Esophagus (tissue), 2 donors: ENCODE measurements around the gene GUCA1A. TPM values are rescaled to one million over a fixed set of nuclear protein-coding genes. Genes with fewer than 3 reads are reported as not detected.

ENCODE experiments used
- H3K27ac ChIP-seq, 2 donors: one replicate each; pipeline ENCODE4 v1.5.1; 2013; ENCODE audit warnings: low read depth in 2 of 2, mild to moderate bottlenecking in 2 of 2, inconsistent platforms in 1 of 2, low read length in 1 of 2, moderate library complexity in 1 of 2
- H3K27me3 ChIP-seq, 2 donors: one replicate each; pipeline ENCODE4 v1.6.1; 2013; ENCODE audit warnings: low read length in 2 of 2, control low read depth in 1 of 2, mild to moderate bottlenecking in 1 of 2; ENCODE audit not compliant: insufficient read depth in 2 of 2, control insufficient read depth in 1 of 2
- H3K36me3 ChIP-seq, 2 donors: one replicate each; pipeline ENCODE4 v1.6.1; 2013; ENCODE audit warnings: low read length in 1 of 2; ENCODE audit not compliant: control insufficient read depth in 2 of 2, insufficient read depth in 2 of 2
- H3K4me1 ChIP-seq, 2 donors: one replicate each; pipeline ENCODE4 v1.6.1; 2013; ENCODE audit warnings: low read length in 1 of 2; ENCODE audit not compliant: control insufficient read depth in 2 of 2, insufficient read depth in 2 of 2
- H3K4me3 ChIP-seq, 2 donors: one replicate each; pipeline ENCODE4 v1.5.1; 2013; ENCODE audit warnings: low read length in 2 of 2, mild to moderate bottlenecking in 2 of 2, low read depth in 1 of 2, moderate library complexity in 1 of 2
- H3K9me3 ChIP-seq, 2 donors: one replicate each; pipeline ENCODE4 v1.6.1; 2013; ENCODE audit warnings: mild to moderate bottlenecking in 2 of 2, low read depth in 1 of 2, low read length in 1 of 2, moderate library complexity in 1 of 2; ENCODE audit not compliant: control insufficient read depth in 2 of 2, insufficient read depth in 1 of 2
- WGBS, 2 donors: extraction: QIAGEN DNeasy Blood & Tissue Kit; methylation state at CpG; one replicate each; pipeline ENCODE4 v1.1.7; 2013; 5-methylcytosine and 5-hydroxymethylcytosine counted together
- polyA plus RNA-seq, 2 donors: library from polyadenylated mRNA; stranded (reverse); fragments of 200-250 nt; gene quantifications; one replicate each; pipeline ENCODE4 v1.2.3, GENCODE V29; 2013
- donor health status: healthy with polysubstance abuse.
- donor health status: Bipolar disorder and iron deficiency.

The GUCA1A gene
- not detected for polyA plus RNA-seq

- Histone ChIP-seq H3K27ac (no peak within 1 kb of the TSS), H3K4me3 (no peak within 1 kb of the TSS), H3K36me3 (no peaks in the 10 kb centered on the region), H3K27me3 (no peaks in the 10 kb centered on the region), H3K4me1 (peaks cover 0 to 2% of the 10 kb centered on the region in 2 donors), H3K9me3 (no peaks in the 10 kb centered on the region)
- 83% methylated on average over 2 of the region's 2 CpGs for WGBS, 2 donors
These were observed at the start of gene GUCA1A for GRCh38 chr6:42173101-42173500. GUCA1A (plus strand) TSS chr6:42173364; CDS start chr6:42173614, 250 bp downstream.

GRCh38 chr6:42123379-42124103 is 49.6 kb upstream of the GUCA1A start:
- Histone ChIP-seq H3K27ac (peak overlapping the region; percentile 94 to 98), H3K36me3 (peaks cover 0 to 17% of the 10 kb centered on the region in 2 donors), H3K9me3 (no peaks in the 10 kb centered on the region), H3K4me3 (no peak overlapping the region), H3K4me1 (peaks cover under 1 to 29% of the 10 kb centered on the region in 2 donors), H3K27me3 (no peaks in the 10 kb centered on the region)
- 51 to 64% methylated on average over 11 of the region's 11 CpGs for WGBS, 2 donors

- Histone ChIP-seq H3K4me3 (no peak overlapping the region), H3K9me3 (no peaks in the 10 kb centered on the region), H3K4me1 (peaks cover 0 to 29% of the 10 kb centered on the region in 2 donors), H3K27me3 (no peaks in the 10 kb centered on the region), H3K27ac (peak overlapping the region; percentile 94 to 98), H3K36me3 (peaks cover 0 to 23% of the 10 kb centered on the region in 2 donors)
- WGBS, 2 donors = 48 to 57% methylated on average over 9 of the region's 9 CpGs
These were observed 48.8 kb upstream of the GUCA1A start for GRCh38 chr6:42124223-42124836.

- WGBS, 2 donors = 78 to 81% methylated on average over 14 of the region's 14 CpGs
- no peaks in the 10 kb centered on the region for H3K9me3 ChIP-seq
- peak overlapping the region; percentile 94 to 98 for H3K27ac ChIP-seq
- H3K4me3 ChIP-seq = no peak overlapping the region
- peaks cover 4 to 29% of the 10 kb centered on the region in 2 donors for H3K4me1 ChIP-seq
- peaks cover 0 to 28% of the 10 kb centered on the region in 2 donors for H3K36me3 ChIP-seq
- no peaks in the 10 kb centered on the region for H3K27me3 ChIP-seq
These were observed 47.9 kb upstream of the GUCA1A start for GRCh38 chr6:42125231-42125630.

- 69 to 73% methylated on average over 3 of the region's 3 CpGs for WGBS, 2 donors
- peak overlapping the region; percentile 26 to 94 for H3K27ac ChIP-seq
- H3K4me1 ChIP-seq = peaks cover 5 to 29% of the 10 kb centered on the region in 2 donors
These were observed 47.5 kb upstream of the GUCA1A start for GRCh38 chr6:42125663-42126062.

GRCh38 chr6:42128460-42129359 is 44.5 kb upstream of the GUCA1A start:
- Histone ChIP-seq H3K27me3 (no peaks in the 10 kb centered on the region), H3K4me3 (no peak overlapping the region), H3K36me3 (peaks cover 0 to 33% of the 10 kb centered on the region in 2 donors), H3K9me3 (no peaks in the 10 kb centered on the region), H3K4me1 (peaks cover 5 to 15% of the 10 kb centered on the region in 2 donors), H3K27ac (peak overlapping the region in 1 of 2 donors; percentile 18)
- WGBS, 2 donors = 79 to 82% methylated on average over 25 of the region's 25 CpGs

More at GRCh38 chr6:42125663-42126062, 47.5 kb upstream of the GUCA1A start:
- Histone ChIP-seq H3K27me3 (no peaks in the 10 kb centered on the region), H3K9me3 (no peaks in the 10 kb centered on the region), H3K36me3 (peaks cover 0 to 30% of the 10 kb centered on the region in 2 donors), H3K4me3 (no peak overlapping the region)

GRCh38 chr6:42129360-42129676 is 43.8 kb upstream of the GUCA1A start:
- Histone ChIP-seq H3K36me3 (peaks cover 0 to 36% of the 10 kb centered on the region in 2 donors), H3K27me3 (no peaks in the 10 kb centered on the region), H3K27ac (no peak overlapping the region), H3K4me1 (peaks cover 5 to 18% of the 10 kb centered on the region in 2 donors), H3K4me3 (no peak overlapping the region), H3K9me3 (no peaks in the 10 kb centered on the region)
- WGBS, 2 donors = 87 to 99% methylated on average over 2 of the region's 2 CpGs

- H3K9me3 ChIP-seq = no peaks in the 10 kb centered on the region
- peak overlapping the region; percentile 40 for H3K27ac ChIP-seq
- peaks cover 0 to 36% of the 10 kb centered on the region in 2 donors for H3K36me3 ChIP-seq
- H3K4me3 ChIP-seq = no peak overlapping the region
- 73 to 83% methylated on average over 11 of the region's 11 CpGs for WGBS, 2 donors
- H3K27me3 ChIP-seq = no peaks in the 10 kb centered on the region
- peaks cover 5 to 7% of the 10 kb centered on the region in 2 donors for H3K4me1 ChIP-seq
These were observed 41.6 kb upstream of the GUCA1A start for GRCh38 chr6:42131531-42131930.

GRCh38 chr6:42133926-42134325 is 39.2 kb upstream of the GUCA1A start:
- Histone ChIP-seq H3K27me3 (no peaks in the 10 kb centered on the region), H3K27ac (no peak overlapping the region), H3K4me1 (peaks cover 5 to 13% of the 10 kb centered on the region in 2 donors), H3K4me3 (no peak overlapping the region), H3K36me3 (peaks cover 0 to 23% of the 10 kb centered on the region in 2 donors), H3K9me3 (no peaks in the 10 kb centered on the region)
- WGBS, 2 donors = 82 to 88% methylated on average over 4 of the region's 4 CpGs
